ENCODE results near the gene DENND1B.

GRCh38 chr1:197590687-197591086 lies 184.6 kb downstream of the DENND1B start:
- no peak for TF ChIP-seq POLR2A (IDR thresholded peaks at IDR 0.05)
- TF ChIP-seq CTCF (IDR thresholded peaks at IDR 0.05) = no peak
